HG02973 (cell line): ENCODE results near the gene PSD.

Experiments used
- ATAC-seq: cut with Tn5 transposase; IDR thresholded peaks from one replicate; pipeline ENCODE4 v1.9.1; 2021; ENCODE audit warnings: moderate library complexity; ENCODE audit not compliant: unreplicated experiment

PSD gene

GRCh38 chr10:102405632-102406031, 13.0 kb downstream of the PSD start:
- no peak for ATAC-seq

DNA sequence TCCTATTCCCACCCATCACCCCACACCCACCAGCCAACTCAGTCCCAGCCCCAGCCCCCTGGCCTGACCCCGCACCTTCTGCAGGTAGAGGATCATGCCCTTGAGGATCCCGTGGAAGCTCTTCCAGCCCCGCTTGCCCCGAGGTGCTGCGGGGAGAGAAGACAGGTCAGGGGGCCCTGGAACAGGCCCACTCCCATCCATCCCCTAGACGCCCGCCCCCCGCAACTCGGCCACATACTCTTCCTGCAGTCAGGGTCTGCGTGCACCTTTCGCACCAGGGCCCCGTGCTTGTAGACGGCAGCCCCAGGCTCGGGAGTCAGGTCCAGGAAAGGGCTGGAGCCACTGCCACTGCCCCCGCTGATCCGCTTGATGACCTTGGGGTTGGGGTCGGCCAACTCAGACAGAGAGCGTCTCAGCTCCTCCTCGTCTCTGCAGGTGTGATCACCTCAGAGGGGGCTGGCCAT, 13.4 kb downstream of the PSD start:
- no peak for ATAC-seq

DNA sequence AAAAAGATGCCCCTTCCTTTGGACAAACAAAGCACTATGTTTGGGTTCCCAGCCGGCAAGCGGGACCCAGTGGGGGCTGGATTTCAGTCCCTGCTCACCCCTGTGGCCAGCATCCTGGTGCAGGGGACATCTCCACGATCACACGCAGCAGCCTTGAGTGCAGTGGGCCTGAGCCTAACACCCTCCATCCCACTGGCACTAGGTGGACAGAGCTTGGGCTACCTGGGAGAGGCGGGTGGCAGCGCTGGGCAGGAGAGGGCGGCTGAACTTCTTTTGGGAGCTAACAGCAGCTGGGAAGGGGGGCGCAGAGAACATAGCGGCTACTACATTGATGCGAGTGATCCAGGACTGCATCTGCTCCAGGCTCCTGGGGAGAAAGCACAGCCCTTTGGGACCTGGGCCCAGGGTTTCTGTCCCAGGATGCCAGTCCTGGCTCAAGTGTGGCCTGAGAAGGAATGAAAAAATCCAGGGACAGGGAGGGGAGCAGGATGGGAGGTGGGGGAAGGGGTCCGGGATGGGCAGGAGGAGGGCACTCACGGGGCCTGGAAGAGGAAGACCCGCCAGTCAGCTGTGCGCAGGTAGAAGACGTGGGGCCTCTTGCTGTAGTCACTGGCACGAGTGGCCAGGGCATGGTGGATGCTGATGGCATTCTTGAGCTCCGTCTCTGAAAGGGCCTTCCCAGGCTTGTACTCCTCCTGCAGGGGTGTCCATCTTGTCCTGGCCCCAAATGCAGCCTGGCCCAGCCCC, 14.1 kb downstream of the PSD start:
- ATAC-seq, result no peak

- no peak for ATAC-seq
Measured at GRCh38 chr10:102403115-102403514, 15.5 kb downstream of the PSD start.

DNA sequence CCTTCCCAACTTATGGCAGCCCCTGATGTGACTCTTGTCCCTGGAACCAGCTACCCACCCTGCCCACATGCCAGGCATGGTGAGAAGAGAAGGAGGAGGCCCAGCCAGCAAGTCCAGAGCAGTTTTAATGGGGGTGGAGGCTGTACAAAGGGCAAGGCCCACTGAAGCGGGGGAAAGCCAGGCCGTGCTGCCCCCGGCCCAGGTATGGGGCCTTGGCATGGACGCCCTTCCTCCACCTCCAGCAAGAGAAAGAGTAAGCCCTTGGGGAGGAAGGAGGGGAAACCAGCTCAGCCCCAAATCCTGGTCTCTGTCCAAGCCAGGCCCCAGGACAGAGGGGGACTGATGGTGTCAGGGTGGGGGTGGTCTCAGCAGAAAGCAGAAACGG, 16.1 kb downstream of the PSD start:
- ATAC-seq, result no peak

DNA sequence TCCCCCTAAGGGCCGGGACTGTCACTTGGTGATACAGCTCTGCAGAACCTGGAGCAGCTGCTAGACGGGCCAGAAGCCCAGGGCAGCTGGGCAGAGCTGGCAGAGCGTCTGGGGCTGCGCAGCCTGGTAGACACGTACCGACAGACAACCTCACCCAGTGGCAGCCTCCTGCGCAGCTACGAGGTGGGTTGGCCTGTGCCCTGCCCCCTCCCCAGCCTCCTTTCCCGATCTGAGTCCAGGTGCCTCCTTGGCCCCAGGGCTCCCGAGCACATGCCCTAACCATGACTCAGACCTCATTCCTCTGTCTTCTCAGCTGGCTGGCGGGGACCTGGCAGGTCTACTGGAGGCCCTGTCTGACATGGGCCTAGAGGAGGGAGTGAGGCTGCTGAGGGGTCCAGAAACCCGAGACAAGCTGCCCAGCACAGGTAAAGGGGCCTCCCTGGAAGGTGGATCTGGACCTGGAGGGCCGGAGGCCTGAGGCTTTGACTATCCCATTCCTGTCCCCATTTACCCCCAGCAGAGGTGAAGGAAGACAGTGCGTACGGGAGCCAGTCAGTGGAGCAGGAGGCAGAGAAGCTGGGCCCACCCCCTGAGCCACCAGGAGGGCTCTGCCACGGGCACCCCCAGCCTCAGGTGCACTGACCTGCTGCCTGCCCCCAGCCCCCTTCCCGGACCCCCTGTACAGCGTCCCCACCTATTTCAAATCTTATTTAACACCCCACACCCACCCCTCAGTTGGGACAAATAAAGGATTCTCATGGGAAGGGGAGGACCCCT, 16.7 kb downstream of the PSD start:
- ATAC-seq, result no peak

- ATAC-seq, result no peak
Measured at GRCh38 chr10:102401342-102401654, 17.3 kb downstream of the PSD start.

DNA sequence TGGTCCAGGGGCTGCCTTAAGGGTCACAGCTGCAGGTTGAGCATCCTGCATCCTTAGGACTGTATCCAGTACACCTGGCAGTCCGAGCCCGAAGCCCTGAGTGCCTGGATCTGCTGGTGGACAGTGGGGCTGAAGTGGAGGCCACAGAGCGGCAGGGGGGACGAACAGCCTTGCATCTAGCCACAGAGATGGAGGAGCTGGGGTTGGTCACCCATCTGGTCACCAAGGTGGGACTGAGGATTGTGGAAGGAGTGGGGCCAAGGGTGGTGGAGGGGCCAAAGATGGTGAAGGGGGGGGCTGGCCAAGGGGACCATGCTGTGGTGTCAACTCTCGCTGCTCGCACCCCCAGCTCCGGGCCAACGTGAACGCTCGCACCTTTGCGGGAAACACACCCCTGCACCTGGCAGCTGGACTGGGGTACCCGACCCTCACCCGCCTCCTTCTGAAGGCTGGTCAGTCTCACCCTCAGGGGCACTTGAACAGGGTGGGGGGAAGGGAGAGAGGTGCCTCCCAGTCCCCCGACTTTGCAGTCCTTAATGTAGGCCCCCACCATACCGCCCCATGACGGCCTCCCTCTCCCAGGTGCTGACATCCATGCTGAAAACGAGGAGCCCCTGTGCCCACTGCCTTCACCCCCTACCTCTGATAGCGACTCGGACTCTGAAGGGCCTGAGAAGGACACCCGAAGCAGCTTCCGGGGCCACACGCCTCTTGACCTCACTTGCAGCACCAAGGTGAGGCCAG, 17.8 kb downstream of the PSD start:
- no peak for ATAC-seq

GRCh38 chr10:102400076-102400475, 18.5 kb downstream of the PSD start:
- no peak for ATAC-seq

GRCh38 chr10:102399217-102400021, 19.2 kb downstream of the PSD start:
- peak; percentile 40 for ATAC-seq

- ATAC-seq, result no peak
Measured at GRCh38 chr10:102398172-102399020, 20.2 kb downstream of the PSD start.

GRCh38 chr10:102397222-102398171, 21.1 kb downstream of the PSD start:
- no peak for ATAC-seq

GRCh38 chr10:102396730-102397151, 21.8 kb downstream of the PSD start:
- no peak for ATAC-seq

DNA sequence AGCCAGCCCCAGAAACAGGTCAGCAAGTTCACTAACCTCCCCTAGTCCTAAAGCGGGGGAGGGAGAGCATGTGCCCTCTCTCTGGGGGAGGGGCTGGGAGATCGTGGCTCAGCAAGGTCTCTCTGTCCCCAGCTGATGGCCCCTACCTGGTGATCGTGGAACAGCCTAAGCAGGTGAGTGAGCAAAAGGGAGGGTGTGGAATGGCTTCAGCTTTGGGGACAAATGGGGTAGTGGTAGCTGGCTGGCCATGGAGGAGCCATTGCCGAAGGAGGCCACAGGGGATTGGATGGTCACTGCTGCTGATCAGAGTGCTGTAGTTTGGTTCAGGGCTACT, 22.3 kb downstream of the PSD start:
- no peak for ATAC-seq

DNA sequence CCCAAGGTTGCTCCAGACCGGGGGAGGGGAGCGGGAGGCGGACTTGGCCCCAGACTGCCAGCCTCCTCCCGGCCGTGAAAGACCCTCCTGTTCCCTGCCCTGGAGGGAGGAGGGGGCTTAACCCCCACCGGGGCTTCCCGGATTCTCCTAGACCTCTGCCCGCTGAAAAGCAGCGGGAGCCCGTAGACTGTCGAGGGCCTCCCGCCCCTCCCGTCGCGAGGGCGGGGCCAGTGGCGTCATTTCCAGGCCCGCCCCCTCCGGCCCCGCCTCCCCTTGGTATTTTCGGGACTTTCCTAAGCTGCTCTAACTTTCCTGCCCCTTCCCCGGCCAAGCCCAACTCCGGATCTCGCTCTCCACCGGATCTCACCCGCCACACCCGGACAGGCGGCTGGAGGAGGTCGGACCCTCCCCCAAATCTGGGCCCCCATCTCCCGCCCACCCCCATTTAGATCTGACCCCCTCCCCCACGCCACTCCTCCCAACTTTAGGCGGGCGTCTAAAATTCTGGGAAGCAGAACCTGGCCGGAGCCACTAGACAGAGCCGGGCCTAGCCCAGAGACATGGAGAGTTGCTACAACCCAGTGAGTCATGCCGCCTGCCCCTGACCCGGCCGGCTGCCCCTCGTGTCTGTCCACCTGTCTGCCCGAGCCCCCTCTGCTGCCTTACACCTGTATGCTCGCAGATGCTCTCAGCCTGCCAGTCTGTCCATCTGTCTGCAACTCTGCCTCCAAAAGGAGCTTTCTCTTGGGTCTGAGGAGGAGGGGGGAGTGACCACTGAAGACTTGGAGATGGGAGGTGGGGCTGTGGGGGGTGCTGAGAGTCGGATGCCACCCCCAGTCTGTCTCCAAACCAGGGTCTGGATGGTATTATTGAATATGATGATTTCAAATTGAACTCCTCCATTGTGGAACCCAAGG, 22.9 kb downstream of the PSD start, which contains the start of gene NFKB2:
Gene NFKB2 (plus strand): TSS at position 306 of the 917 bp plus-strand sequence. CDS start 255 bp downstream, at position 561.
- peak; percentile 29 for ATAC-seq

DNA sequence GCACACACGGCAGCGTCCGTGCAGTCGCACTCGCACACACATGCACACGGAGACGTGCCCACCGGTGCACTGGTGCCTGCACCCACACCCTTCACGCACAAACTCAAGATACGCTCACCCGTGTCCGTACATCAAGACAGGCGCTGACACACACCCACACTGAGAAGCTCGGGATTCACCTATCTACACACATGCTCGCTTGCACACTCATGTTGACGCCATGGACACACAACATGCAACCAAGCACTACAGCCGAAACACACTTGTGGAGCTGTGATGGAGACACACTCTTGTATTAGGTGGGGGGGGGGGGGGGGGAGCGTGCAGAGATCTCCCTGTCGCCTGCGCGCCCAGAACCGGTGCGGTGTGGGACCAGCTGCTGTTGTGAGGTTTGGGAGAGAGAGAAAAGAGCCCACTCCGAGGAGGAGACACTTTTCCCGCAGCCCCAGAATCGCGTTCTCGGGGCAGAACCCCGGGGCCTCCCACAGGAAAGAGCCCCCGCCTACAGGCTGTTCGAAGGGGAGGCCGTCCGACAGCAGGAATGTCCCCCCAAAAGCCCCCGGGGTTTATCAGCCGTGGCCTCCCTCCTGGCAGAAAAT, 23.7 kb downstream of the PSD start:
- peak; percentile 1 for ATAC-seq

- ATAC-seq, result peak; percentile 74
Measured at GRCh38 chr10:102394079-102394800, 24.3 kb downstream of the PSD start.
